Dermis microvascular lymphatic vessel endothelial cell (primary cell): ENCODE data around the gene ZNF593OS. TPM values are rescaled to one million over a fixed set of nuclear protein-coding genes. Genes with fewer than 3 reads are reported as not detected.
A peak's percentile ranks its signal among the peaks of the same experiment; 100 is the strongest.

ENCODE experiments used
- DNase-seq, 2 donors: peaks; one replicate each; pipeline versions ENCODE4 v3.0.0 to v3.0.0-alpha.2; 2010; ENCODE audit warnings: low read depth in 2 of 2
- total RNA-seq: library from RNA; depleted of rRNA; stranded (reverse); fragments of >200 nt; gene quantifications from 2 replicates; pipeline ENCODE4 v1.2.1, GENCODE V29; 2014

ZNF593OS gene
- total RNA-seq, 1 donor from 2014 or later: not detected

GRCh38 chr1:26126321-26127084 is 45.1 kb downstream of the ZNF593OS start:
- DNase-seq: no peak

GRCh38 chr1:26125946-26126320 is 45.7 kb downstream of the ZNF593OS start:
- DNase-seq: no peak

GRCh38 chr1:26125382-26125781 is 46.2 kb downstream of the ZNF593OS start:
- DNase-seq: no peak

- no peak for DNase-seq
Measured at GRCh38 chr1:26124418-26125331, 47.0 kb downstream of the ZNF593OS start.

GRCh38 chr1:26122988-26123973 is 48.4 kb downstream of the ZNF593OS start:
- DNase-seq: peak in 1 of 2 donors; percentile 45

GRCh38 chr1:26121854-26122773 is 49.5 kb downstream of the ZNF593OS start:
- no peak for DNase-seq

GRCh38 chr1:26119892-26120608 is 51.6 kb downstream of the ZNF593OS start:
- no peak for DNase-seq

Other genes starting within 250 kb of the ZNF593OS start
- 12.1 and 17.3 TPM in 2 replicates for gene PAFAH2, start 173.8 kb downstream of the ZNF593OS start, total RNA-seq
- not detected in 2 replicates for gene EXTL1, start 150.1 kb downstream of the ZNF593OS start, total RNA-seq
- 0.13 TPM in 1 of 2 replicates, not detected in the other for gene SLC30A2, start 125.7 kb downstream of the ZNF593OS start, total RNA-seq
- not detected in 2 replicates for gene TRIM63, start 104.2 kb downstream of the ZNF593OS start, total RNA-seq
- gene PDIK1L, start 60.0 kb downstream of the ZNF593OS start, total RNA-seq: 4.2 and 4.3 TPM in 2 replicates
- gene FAM110D, start 12.8 kb downstream of the ZNF593OS start, total RNA-seq: 4.1 and 7.1 TPM in 2 replicates
- gene C1orf232, start 2.9 kb downstream of the ZNF593OS start, total RNA-seq: not detected in 2 replicates
- gene ZNF593, start 1.9 kb downstream of the ZNF593OS start, total RNA-seq: 19.3 and 23.5 TPM in 2 replicates
- gene CNKSR1, start 5.7 kb upstream of the ZNF593OS start, total RNA-seq: not detected in 2 replicates
- gene CATSPER4, start 18.8 kb upstream of the ZNF593OS start, total RNA-seq: not detected in 2 replicates
- 5.3 and 6.7 TPM in 2 replicates for gene CEP85, start 62.4 kb upstream of the ZNF593OS start, total RNA-seq
- 17.5 and 25.9 TPM in 2 replicates for gene SH3BGRL3, start 108.3 kb upstream of the ZNF593OS start, total RNA-seq
- 1.7 and 2.7 TPM in 2 replicates for gene UBXN11, start 134.8 kb upstream of the ZNF593OS start, total RNA-seq
- not detected in 2 replicates for gene CD52, start 146.1 kb upstream of the ZNF593OS start, total RNA-seq
- gene CRYBG2, start 182.3 kb upstream of the ZNF593OS start, total RNA-seq: 0.25 and 0.51 TPM in 2 replicates
- gene ZNF683, start 200.9 kb upstream of the ZNF593OS start, total RNA-seq: not detected in 2 replicates
- gene LIN28A, start 239.0 kb upstream of the ZNF593OS start, total RNA-seq: not detected in 2 replicates